Ammon's horn (tissue), 1 donor: ENCODE results near the gene CDC42EP4.
"Not testable (repeated sequence)": the region's sequence is repeated elsewhere in the genome, so short reads cannot be mapped to it uniquely, and the experiment has no call there.

Experiments
- DNase-seq: peaks from one replicate; pipeline ENCODE4 v3.0.0-alpha.2; 2016; ENCODE audit warnings: low spot score

CDC42EP4 gene

GRCh38 chr17:73319766-73320165 lies 8.0 kb upstream of the CDC42EP4 start:
- no peak for DNase-seq

GRCh38 chr17:73318836-73319235 lies 7.0 kb upstream of the CDC42EP4 start:
- DNase-seq: no peak

DNA sequence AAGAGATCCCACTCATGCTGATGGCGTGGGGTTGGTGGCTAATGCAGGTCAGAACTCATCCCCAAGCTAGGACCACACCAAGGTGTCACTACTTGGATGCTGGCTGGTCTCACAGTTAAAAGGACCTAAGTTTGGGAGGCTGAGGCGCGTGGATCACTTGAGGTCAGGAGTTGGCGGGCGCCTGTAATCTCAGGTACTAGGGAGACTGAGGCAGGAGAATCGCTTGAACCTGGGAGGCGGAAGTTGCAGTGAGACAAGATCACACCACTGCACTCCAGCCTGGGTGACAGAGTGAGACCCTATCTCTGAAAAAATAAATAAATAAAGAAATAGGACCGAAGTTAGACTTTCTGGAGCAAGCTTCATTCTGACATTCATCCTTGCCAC lies 6.6 kb upstream of the CDC42EP4 start:
- no peak for DNase-seq

- no peak for DNase-seq
Measured at GRCh38 chr17:73317513-73318426, 6.0 kb upstream of the CDC42EP4 start.

DNA sequence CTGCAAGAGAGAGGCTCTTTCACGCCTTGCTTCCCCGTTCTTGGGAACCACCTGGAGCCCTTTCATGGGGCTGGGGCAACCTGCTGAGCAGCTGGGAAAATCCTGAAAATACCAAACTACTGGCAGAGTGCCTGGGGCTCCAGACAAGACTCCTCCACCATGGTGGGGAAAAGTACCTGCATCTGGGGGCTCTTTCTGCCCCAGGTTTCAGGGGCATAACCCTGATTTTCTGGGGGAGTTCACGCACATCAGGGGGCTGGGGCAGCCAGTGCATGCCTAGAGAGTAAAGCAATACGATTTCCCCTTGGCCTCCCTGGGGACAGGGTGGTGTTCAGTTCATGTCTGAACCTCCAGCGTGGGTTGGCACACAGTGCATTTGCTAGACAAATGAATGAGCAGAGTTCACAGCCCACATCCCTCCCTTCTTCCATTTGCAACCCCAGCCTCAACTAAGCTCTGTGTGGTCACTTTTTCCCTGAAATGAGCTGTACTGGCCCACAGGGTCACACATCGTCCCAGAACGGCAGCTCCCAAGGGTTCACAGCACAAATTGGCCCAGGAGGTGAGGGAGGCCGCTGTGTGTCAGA lies 5.2 kb upstream of the CDC42EP4 start:
- DNase-seq: no peak

GRCh38 chr17:73315471-73315870 lies 3.7 kb upstream of the CDC42EP4 start:
- no peak for DNase-seq

DNA sequence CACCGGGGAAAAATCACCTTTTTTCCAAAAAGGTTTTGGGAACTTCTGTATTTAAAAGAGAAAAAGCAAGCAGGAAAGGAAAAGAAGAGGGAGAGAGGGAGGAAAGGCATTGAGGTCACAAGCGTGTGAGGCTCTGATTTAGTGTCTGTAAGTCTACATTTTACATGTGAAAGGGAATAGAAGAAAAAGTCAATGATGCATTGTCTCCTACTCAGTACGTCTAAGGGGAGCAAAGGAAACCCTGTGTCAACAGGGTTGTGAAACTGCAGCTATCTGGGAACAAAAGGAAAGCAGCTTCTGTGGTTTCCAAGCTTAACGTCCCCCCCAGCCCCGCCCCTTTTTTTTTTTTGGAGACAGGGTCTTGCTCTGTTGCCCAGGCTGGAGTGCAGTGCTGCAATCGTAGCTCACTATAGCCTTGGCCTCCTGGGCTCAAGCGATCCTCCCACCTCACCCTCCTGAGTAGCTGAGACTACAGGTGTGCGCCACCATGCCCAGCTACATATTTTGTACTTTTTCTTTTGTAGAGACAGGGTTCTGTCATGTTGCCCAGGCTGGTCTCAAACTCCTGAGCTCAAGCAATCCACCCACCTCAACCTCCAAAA lies 1.8 kb upstream of the CDC42EP4 start:
- no peak for DNase-seq

DNA sequence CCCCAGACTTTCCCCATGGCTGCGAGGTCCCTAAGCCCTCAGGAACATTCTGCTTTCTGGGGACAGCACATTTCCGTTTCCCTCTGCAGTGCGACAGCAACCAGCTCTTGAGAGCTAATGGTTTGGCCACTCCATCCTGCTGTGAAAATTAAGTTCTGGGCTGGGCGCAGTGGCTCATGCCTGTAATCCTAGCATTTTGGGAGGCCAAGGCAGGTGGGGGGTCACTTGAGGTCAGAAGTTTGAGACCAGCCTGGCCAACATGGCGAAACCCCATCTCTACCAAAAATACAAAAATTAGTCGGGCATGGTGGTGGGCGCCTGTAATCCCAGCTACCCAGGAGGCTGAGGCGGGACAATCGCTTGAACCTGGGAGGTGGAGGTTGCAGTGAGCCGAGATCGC lies 1.1 kb upstream of the CDC42EP4 start:
- not testable (repeated sequence) for DNase-seq

DNA sequence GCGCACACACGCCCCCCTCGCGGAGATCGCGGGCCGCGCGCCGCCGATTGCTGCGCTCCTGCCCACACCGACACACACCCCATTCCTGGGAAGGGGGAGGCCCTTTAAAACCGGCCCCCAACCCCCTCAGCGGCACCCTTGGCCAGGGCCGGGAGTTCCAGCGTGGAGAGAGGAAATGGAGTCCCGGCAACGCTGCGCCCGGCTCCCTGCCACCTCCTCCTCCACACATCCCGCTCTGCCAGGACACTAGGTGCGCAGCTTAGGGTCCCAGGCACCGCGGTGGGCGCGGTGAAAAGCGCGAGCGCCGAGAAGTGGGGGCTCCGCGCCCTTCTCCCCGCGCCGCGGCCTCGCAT lies 397 bp downstream of the CDC42EP4 start:
- no peak for DNase-seq

DNA sequence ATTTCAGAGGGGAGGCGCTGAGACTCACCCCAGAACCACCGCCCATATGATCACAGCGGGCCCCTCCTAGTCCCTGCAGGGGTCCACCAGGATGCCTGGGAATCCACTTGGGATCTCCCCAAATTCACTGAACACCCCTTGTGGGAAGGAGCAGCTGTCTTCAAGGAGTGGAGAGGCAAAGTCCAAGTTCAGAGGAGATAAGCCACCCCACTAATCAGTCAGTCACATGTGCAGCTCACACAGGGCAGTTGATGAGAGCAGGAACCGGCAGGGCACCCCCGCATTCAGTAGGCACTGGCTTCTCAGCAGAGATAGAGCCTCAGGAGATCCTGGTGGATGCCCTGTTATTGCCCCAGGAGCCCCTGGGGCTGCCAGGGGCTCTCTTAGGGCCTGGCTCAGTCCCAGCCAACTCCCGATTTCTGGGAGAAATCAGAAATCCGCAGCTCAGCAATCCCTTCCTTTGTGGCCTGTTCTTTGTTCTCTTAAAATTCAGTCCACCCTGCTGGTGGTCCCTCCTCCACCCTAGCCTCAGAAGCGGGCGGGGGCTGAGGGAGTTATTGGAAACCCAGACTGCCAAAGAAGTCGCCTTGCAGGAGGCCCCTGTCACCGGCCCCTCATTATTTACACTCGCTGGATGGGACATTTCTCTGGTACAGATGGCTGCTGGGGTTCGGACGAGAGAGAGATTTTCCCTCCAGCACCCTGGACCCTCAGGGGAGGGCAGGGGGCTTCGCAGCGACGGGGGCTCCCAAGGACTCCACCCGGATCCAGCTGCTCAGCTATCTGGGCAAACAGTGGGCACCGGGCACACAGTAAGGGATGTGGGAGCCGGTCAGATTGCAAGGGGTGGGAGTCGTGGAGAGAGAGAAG lies 1.8 kb downstream of the CDC42EP4 start:
- DNase-seq: no peak

- not testable (repeated sequence) for DNase-seq
Measured at GRCh38 chr17:73308959-73309358, 2.8 kb downstream of the CDC42EP4 start.

DNA sequence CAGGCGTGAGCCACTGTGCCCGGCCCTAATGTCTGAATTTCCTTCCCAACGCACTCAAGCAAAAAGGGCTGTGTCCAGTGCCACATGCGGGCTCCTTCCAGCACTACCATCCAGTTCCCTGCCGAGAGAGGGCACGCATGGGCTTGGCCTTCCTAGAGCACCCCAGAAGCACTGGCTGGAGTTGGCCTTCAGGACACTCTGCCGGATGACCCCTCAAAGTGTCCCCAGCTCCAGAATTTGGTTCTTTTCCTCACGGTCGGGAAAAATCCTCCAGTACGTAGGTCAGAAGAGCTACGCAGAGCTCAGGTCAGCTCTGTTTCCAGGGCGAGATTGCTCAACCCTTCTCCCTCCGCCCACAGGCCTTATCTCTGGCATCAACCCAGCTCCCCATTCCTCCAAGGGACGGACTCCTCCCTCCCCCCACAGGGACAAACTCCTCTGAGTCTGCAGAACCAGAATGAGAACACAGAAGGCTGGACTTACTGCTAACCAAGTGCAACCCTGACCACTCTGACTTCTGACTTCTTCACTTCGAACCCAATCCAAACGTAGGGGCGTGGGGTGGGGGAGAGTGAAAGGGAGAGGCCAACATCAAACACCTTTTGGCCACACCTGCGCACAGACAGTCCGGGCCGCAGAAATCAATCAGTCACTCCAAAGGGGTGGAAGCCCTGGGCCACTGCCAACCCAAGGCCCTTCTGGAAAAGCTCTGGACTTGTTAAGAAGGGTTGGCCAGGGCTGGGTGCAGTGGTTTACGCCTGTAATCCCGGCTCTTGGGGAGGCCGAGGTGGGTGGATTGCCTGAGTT lies 3.6 kb downstream of the CDC42EP4 start:
- DNase-seq: no peak

DNA sequence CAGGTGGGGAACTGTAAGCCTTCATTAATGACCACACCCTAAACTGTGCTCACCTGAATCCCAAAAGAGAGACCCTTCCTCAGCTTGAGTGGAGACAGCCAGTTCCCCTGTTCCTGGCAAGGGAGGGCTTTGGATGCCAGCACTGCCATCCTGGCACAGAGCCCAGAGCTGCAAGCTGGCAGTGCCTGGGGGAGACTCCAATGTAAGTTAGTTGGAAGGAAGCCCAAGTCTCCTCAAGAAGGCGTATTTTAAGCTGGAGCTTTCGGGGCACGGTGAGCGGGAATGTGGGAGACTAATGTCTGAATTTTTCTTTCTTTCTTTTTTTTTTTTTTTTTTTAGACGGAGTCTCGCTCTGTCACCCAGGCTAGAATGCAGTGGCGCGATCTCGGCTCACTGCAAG lies 4.7 kb downstream of the CDC42EP4 start:
- peak; percentile 70 for DNase-seq

DNA sequence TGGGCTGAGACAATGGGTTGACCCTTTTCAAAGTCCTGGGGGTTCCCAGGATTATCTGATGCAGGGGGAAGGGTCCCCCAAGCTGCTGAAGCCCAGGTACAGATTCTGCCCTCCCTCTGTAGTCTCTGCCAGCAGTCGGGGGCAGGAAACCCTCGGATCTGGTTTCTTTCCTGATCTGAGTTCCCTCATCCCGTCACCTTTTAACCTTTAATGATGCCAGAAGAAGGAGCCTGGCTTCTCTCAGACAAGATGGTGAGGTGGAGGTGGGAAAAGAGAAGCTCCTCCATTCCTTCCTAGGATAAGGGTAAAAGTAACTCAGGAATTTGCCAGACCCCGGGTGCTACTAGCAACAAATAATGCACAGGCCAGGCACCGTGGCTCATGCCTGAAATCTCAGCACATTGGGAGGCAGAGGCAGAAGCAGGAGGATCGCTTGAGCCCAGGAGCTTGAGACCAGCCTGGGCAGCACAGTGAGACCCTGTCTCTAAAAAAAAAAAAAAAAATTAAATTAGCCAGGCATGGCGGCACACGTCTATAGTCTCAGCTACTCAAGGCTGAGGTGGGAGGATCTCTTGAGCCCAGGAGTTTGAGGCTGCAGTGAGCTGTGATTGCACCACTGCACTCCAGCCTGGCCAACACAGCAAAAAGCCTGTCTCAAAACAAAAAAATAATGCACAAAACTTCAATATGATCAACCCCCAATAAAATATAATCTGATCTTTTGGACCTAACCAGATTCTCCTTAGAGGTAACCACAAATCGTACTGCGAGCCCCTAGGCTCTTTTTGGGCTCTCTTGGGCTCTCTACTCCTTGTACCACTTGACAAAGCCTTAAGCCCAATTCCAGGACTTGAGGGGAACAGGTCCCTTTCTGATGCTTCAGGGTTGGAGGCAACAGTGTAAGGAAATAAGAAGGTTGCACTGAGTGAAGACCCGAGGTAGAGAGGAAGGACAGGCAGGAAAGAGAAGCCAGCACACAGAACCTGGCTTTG lies 5.7 kb downstream of the CDC42EP4 start:
- no peak for DNase-seq

DNA sequence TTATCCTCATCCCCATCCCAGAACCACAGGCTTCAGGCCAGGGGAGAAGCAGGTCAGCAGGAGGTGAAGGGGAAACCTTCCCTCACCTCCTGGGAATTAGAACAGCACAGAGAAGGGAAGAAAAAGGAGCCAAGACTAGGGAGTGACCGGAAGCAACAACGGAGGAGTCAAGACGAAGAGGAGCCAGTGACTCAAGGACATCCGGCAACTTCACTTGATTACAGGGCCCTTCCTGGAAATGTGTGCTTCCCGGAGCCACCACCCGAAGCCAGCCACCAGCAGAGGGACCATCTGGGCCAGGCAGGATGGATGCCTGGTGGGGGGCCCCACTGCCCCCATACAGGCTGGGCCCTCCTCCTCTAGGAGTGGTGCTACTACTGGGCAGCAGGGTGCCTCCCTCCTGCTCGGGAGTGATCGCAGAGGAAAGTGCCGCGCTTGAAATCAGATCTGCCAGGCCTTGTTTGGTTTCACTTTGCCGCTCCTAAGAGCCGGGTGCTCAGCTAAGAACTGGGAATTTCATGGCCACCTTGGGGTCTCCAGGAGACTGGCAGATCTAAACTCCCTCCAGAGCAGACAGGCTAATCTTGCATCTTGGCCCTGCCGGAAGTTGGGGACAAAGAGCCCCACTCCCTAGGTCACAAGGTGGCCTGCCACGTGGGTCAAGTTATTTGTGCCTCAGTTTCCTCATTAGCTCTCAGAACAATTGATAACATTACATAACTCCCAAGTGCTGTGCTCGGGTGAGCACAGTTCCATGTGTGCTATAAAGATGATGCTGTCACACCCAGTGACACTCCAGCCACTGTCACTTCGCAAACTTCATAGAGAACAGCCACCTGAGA lies 6.6 kb downstream of the CDC42EP4 start:
- DNase-seq: peak; percentile 45

DNA sequence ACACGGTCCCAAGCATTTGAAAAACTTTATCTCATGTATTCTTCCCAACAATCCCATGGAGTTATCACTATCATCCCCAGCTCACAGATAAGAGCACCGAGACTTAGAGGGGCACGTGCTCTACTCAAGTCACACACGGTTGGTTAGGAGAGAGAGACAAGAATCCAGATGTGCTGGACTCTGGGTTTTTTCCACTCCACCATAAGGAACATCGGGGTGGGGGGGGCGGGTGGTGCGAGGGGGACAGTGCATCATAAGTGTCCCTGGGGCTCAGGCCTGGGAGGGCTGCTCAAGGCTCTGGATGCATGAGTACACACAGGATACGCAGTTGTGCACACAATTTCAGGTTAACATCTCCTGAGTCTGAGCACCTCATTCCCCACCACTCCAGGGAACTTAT lies 7.4 kb downstream of the CDC42EP4 start:
- DNase-seq: no peak

GRCh38 chr17:73302189-73302588 lies 9.6 kb downstream of the CDC42EP4 start:
- DNase-seq: no peak

- DNase-seq: no peak
Measured at GRCh38 chr17:73301369-73301768, 10.4 kb downstream of the CDC42EP4 start.

DNA sequence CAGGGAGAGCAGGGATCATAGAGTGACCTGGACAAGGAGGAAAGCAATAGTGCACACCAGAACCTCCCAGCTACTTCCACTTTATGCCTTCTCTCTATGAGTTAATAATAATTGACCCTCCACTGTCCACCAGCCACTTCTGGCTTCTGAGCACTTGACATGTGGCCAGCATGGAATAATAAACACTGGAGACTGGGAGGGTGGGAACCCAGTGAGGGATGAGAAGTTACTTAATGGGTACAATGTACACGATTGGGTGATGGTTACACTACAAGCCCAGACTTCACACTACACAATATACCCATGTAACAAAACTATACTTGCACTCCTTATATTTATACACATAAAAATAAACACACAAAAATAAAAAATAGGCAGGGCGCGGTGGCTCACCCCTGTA lies 11.4 kb downstream of the CDC42EP4 start:
- DNase-seq: no peak
